Measurements from ENCODE around the gene CNNM2.

GRCh38 chr10:102988404-102989314, 70.6 kb downstream of the CNNM2 start:
- TF ChIP-seq TAF1 (IDR thresholded peaks at IDR 0.05; ENCODE audit: borderline replicate concordance, insufficient read depth, low read length) = no peak
- TF ChIP-seq POLR2AphosphoS5 (IDR thresholded peaks at IDR 0.05; ENCODE audit: low read depth, low read length) = no peak

Measured in PFSK-1 (cell line).